ENCODE results near the gene CCR3.

GRCh38 chr3:46258525-46258924, 16.3 kb downstream of the CCR3 start:
- TF ChIP-seq CTCF (conservative IDR thresholded peaks at IDR 0.05; ENCODE audit: low read depth in 2 of 2), result no peak
- TF ChIP-seq EZH2phosphoT487 (IDR thresholded peaks at IDR 0.05; ENCODE audit: unreplicated experiment), result no peak
- TF ChIP-seq EZH2 (IDR thresholded peaks at IDR 0.05; ENCODE audit: low read depth, unreplicated experiment), result no peak
- TF ChIP-seq POLR2AphosphoS5 (IDR thresholded peaks at IDR 0.05; ENCODE audit: low read depth), result no peak
- no peak for TF ChIP-seq REST (IDR thresholded peaks at IDR 0.05; ENCODE audit: unreplicated experiment)
